BLaER1 treated with 17β-estradiol and CSF1 and Interleukin-3, amounts not matched to agents 10 nM and 100 nM (cell line): Measurements from ENCODE around the gene ITGA3.
A peak's percentile ranks its signal among the peaks of the same experiment; 100 is the strongest.

ENCODE experiments used
- H3K27ac ChIP-seq, 11 experiments: shearing (Covaris generic); formaldehyde crosslinking; 2 replicates each; pipeline ENCODE4 v1.8.1; 2022
- H3K27me3 ChIP-seq, 11 experiments: shearing (Covaris generic); formaldehyde crosslinking; 2 replicates each; pipeline ENCODE4 v1.8.1; 2022
- H3K36me3 ChIP-seq, 11 experiments: shearing (Covaris generic); formaldehyde crosslinking; 2 replicates each; pipeline ENCODE4 v1.8.1; 2022
- H3K4me1 ChIP-seq, 10 experiments: shearing (Covaris generic); formaldehyde crosslinking; 2 replicates each; pipeline ENCODE4 v1.8.1; 2022
- H3K4me2 ChIP-seq, 11 experiments: shearing (Covaris generic); formaldehyde crosslinking; 2 replicates each; pipeline ENCODE4 v1.8.1; 2022
- H3K4me3 ChIP-seq, 10 experiments: shearing (Covaris generic); formaldehyde crosslinking; 2 replicates each; pipeline ENCODE4 v1.8.1; 2022
- H3K9ac ChIP-seq, 11 experiments: shearing (Covaris generic); formaldehyde crosslinking; 2 replicates each; pipeline ENCODE4 v1.8.1; 2022
- H3K9me3 ChIP-seq, 11 experiments: shearing (Covaris generic); formaldehyde crosslinking; replicated peaks in 1 of 11; 2 replicates each; pipeline ENCODE4 v1.8.1; 2022
- H4K20me1 ChIP-seq, 11 experiments: shearing (Covaris generic); formaldehyde crosslinking; 2 replicates each; pipeline ENCODE4 v1.8.1; 2022
- Cebpa-rat ChIP-seq, 11 experiments: shearing (Covaris generic); IDR thresholded peaks; 2 replicates each; pipeline ENCODE4 v1.8.1; 2022

ITGA3 gene

GRCh38 chr17:50113624-50114320 is 57.9 kb downstream of the ITGA3 start:
- H4K20me1 ChIP-seq, result peaks cover 0 to 37% (median 0%) of the 10 kb centered on the region in 11 experiments; a peak in 5 of 22 replicates
- no peak overlapping the region for H3K27ac ChIP-seq
- no peak overlapping the region for H3K9ac ChIP-seq
- peaks cover 24 to 35% (median 30%) of the 10 kb centered on the region in 11 experiments for H3K27me3 ChIP-seq
- TF ChIP-seq Cebpa-rat (IDR thresholded peaks at IDR 0.05), result no peak
- H3K4me1 ChIP-seq, result peaks cover 7 to 22% (median 10%) of the 10 kb centered on the region in 10 experiments
- H3K36me3 ChIP-seq, result peaks cover 0 to 22% (median 4%) of the 10 kb centered on the region in 11 experiments; a peak in 10 of 22 replicates
- H3K4me3 ChIP-seq, result no peak overlapping the region
- H3K9me3 ChIP-seq, result no peaks in the 10 kb centered on the region
- H3K4me2 ChIP-seq, result no peak overlapping the region

GRCh38 chr17:50114401-50114800 is 58.5 kb downstream of the ITGA3 start:
- H3K9me3 ChIP-seq, result no peaks in the 10 kb centered on the region

GRCh38 chr17:50114849-50115357 is 59.0 kb downstream of the ITGA3 start:
- peaks cover 0 to 12% (median under 1%) of the 10 kb centered on the region in 11 experiments; a peak in 7 of 22 replicates for H3K36me3 ChIP-seq
- peaks cover 32 to 46% (median 39%) of the 10 kb centered on the region in 11 experiments for H3K27me3 ChIP-seq
- H3K4me3 ChIP-seq, result no peak overlapping the region
- H3K9ac ChIP-seq, result no peak overlapping the region
- H3K4me2 ChIP-seq, result no peak overlapping the region
- no peak for TF ChIP-seq Cebpa-rat (IDR thresholded peaks at IDR 0.05)
- no peaks in the 10 kb centered on the region for H3K9me3 ChIP-seq
- peaks cover 0 to 48% (median 0%) of the 10 kb centered on the region in 11 experiments; a peak in 5 of 22 replicates for H4K20me1 ChIP-seq
- H3K27ac ChIP-seq, result no peak overlapping the region
- H3K4me1 ChIP-seq, result peaks cover 7 to 22% (median 10%) of the 10 kb centered on the region in 10 experiments

More at GRCh38 chr17:50114401-50114800, 58.5 kb downstream of the ITGA3 start:
- no peak overlapping the region for H3K4me2 ChIP-seq
- TF ChIP-seq Cebpa-rat (IDR thresholded peaks at IDR 0.05), result no peak
- H3K4me1 ChIP-seq, result peaks cover 7 to 22% (median 10%) of the 10 kb centered on the region in 10 experiments
- H3K27me3 ChIP-seq, result peaks cover 30 to 41% (median 36%) of the 10 kb centered on the region in 11 experiments
- peaks cover 0 to 16% (median 4%) of the 10 kb centered on the region in 11 experiments; a peak in 8 of 22 replicates for H3K36me3 ChIP-seq
- no peak overlapping the region for H3K4me3 ChIP-seq
- H3K9ac ChIP-seq, result no peak overlapping the region
- peaks cover 0 to 43% (median 0%) of the 10 kb centered on the region in 11 experiments; a peak in 5 of 22 replicates for H4K20me1 ChIP-seq
- no peak overlapping the region for H3K27ac ChIP-seq

DNA sequence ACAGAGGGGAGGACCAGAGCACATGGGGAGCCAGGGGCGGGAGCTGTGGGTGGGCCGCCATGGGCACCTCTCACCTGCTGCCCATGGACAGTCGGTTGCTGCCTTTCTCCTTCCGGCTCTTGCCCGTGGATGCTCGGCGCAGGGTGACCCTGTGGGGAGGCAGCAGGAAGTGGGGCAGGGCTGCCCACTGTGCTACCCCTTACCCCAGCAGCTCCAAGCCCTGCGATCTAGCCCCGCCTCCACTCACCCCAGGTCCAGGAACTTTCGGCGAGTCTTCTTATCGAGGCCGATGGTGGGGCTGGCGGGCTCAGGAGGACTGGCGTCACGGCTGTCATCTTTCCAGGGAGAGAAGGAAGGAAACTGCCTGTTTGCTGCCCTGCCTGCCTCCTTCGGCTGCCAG is 59.8 kb downstream of the ITGA3 start:
- Histone ChIP-seq H3K4me3 (no peak overlapping the region), H3K27me3 (peaks cover 32 to 54% (median 42%) of the 10 kb centered on the region in 11 experiments), H3K4me2 (no peak overlapping the region), H4K20me1 (peaks cover 0 to 52% (median 0%) of the 10 kb centered on the region in 11 experiments; a peak in 4 of 22 replicates), H3K4me1 (peaks cover 7 to 22% (median 10%) of the 10 kb centered on the region in 10 experiments), H3K27ac (no peak overlapping the region), H3K9ac (no peak overlapping the region), H3K36me3 (peaks cover 0 to 6% (median 0%) of the 10 kb centered on the region in 11 experiments; a peak in 1 of 22 replicates), H3K9me3 (no peaks in the 10 kb centered on the region)
- TF ChIP-seq Cebpa-rat (IDR thresholded peaks at IDR 0.05), result no peak

GRCh38 chr17:50117202-50118051 is 61.5 kb downstream of the ITGA3 start:
- H3K27me3 ChIP-seq, result peaks cover 32 to 57% (median 42%) of the 10 kb centered on the region in 11 experiments
- no peaks in the 10 kb centered on the region for H3K9me3 ChIP-seq
- H3K27ac ChIP-seq, result peak overlapping the region in 3 of 11 experiments; percentile 6 to 51 (median 41); a peak in 4 of 22 replicates
- no peak for TF ChIP-seq Cebpa-rat (IDR thresholded peaks at IDR 0.05)
- peak overlapping the region; percentile 81 to 95 (median 88) for H3K4me2 ChIP-seq
- peak overlapping the region in 10 of 11 experiments; percentile 31 to 71 (median 58); a peak in 17 of 22 replicates for H3K9ac ChIP-seq
- peaks cover 7 to 10% (median 10%) of the 10 kb centered on the region in 10 experiments; a peak in 19 of 20 replicates for H3K4me1 ChIP-seq
- H3K4me3 ChIP-seq, result peak overlapping the region; percentile 30 to 60 (median 46); a peak in 18 of 20 replicates
- H3K36me3 ChIP-seq, result no peaks in the 10 kb centered on the region
- H4K20me1 ChIP-seq, result peaks cover 0 to 42% (median 0%) of the 10 kb centered on the region in 11 experiments; a peak in 4 of 22 replicates

DNA sequence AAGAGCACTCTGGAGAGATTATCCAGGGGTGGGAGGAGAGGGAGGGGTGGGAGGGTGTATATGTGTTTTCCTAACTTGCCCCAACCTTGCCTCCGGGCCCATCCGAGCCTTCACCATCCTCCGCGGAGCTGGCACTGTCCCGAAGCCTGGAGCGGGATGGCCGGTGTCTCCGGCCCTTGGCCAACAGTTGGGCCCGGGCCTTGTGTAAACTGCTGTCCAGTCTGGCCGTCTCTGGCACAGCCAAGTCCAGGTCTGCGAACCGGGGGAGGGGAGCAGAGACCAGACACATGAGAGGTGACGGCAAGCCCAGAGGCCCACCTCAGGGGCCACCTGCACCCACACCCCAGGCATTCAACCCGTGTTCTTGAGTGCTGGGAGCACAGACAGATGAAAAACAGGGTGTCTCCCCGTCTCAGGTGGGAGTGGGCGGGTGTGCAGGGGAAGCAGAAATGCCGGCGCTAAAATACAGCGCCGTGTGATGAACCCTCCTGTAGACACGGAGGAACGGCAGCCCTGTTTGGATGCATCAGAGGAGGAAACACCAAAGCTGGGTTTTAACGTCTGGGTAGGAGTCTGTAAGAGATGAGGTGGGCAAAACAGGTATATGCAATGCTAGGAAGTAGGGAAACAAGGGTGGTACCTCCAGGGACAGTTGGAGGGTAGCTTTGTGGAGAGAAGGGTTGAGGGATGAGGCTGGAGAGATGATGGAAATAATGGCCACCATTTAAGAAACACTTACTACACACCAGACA is 62.3 kb downstream of the ITGA3 start:
- H3K9ac ChIP-seq, result no peak overlapping the region
- peaks cover 7 to 10% (median 10%) of the 10 kb centered on the region in 10 experiments; a peak in 19 of 20 replicates for H3K4me1 ChIP-seq
- no peak for TF ChIP-seq Cebpa-rat (IDR thresholded peaks at IDR 0.05)
- no peaks in the 10 kb centered on the region for H3K36me3 ChIP-seq
- no peak overlapping the region for H3K27ac ChIP-seq
- no peak overlapping the region for H3K4me2 ChIP-seq
- H3K9me3 ChIP-seq, result no peaks in the 10 kb centered on the region
- H4K20me1 ChIP-seq, result peaks cover 0 to 35% (median 0%) of the 10 kb centered on the region in 11 experiments; a peak in 4 of 22 replicates
- peaks cover 32 to 65% (median 42%) of the 10 kb centered on the region in 11 experiments for H3K27me3 ChIP-seq
- H3K4me3 ChIP-seq, result no peak overlapping the region

DNA sequence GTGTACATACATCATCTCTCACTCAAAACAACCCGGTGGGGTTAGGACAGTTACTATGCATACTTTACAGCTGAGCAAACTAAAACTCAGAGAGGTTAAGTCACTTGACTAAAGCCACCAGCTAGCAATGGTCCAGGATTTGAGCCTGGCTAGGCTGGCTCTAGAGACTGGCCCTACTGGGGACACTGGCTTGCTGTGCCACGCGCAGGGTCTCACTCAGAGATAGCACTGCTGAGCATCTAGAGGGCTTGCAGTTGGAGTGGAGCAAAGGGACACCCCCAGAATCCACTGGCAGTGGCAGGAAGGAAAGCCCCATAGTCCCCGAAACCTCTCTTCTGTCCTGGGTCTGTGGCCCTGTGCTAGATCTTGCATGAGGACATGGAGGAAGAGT is 62.9 kb downstream of the ITGA3 start:
- Histone ChIP-seq H3K36me3 (no peaks in the 10 kb centered on the region), H3K4me1 (peaks cover 7 to 10% (median 10%) of the 10 kb centered on the region in 10 experiments; a peak in 19 of 20 replicates), H3K4me3 (no peak overlapping the region), H3K9me3 (no peaks in the 10 kb centered on the region), H3K27ac (no peak overlapping the region), H3K9ac (no peak overlapping the region), H3K27me3 (peaks cover 32 to 71% (median 42%) of the 10 kb centered on the region in 11 experiments), H3K4me2 (no peak overlapping the region), H4K20me1 (peaks cover 0 to 31% (median 0%) of the 10 kb centered on the region in 11 experiments; a peak in 4 of 22 replicates)
- no peak for TF ChIP-seq Cebpa-rat (IDR thresholded peaks at IDR 0.05)
